Heart left ventricle (tissue), 16 donors: Measurements from ENCODE around the gene ADGRB3. TPM values are rescaled to one million over a fixed set of nuclear protein-coding genes. Genes with fewer than 3 reads are reported as not detected.

ENCODE experiments used
- ATAC-seq, 4 donors: fragments of 200-7000 bp; cut with Tn5 transposase; one replicate each; pipeline ENCODE4 v1.9.1; 2020 to 2022; ENCODE audit warnings: moderate library complexity in 4 of 4, mild to moderate bottlenecking in 3 of 4, moderate number of reproducible peaks in 1 of 4
- DNase-seq, 5 donors: peaks; one replicate each; pipeline ENCODE4 v3.0.0-alpha.2; 2020
- H3K27ac ChIP-seq, 12 donors: fragments of 200-600 bp; sonication (generic) in 4 of 12; one replicate each; pipeline versions ENCODE4 v1.5.0 to v1.8.0; 2016 to 2022; ENCODE audit warnings: mild to moderate bottlenecking in 2 of 12
- H3K27me3 ChIP-seq, 9 donors: fragments of 200-600 bp; sonication (generic) in 2 of 9; one replicate each; pipeline versions ENCODE4 v1.5.1 to v1.8.0; 2016 to 2022; ENCODE audit warnings: mild to moderate bottlenecking in 3 of 9
- H3K36me3 ChIP-seq, 9 donors: fragments of 200-600 bp; sonication (generic) in 2 of 9; one replicate each; pipeline versions ENCODE4 v1.5.0 to v1.8.0; 2018 to 2022; ENCODE audit warnings: mild to moderate bottlenecking in 2 of 9
- H3K4me1 ChIP-seq, 12 donors: fragments of 200-600 bp; sonication (generic) in 4 of 12; one replicate each; pipeline versions ENCODE4 v1.5.0 to v1.8.0; 2016 to 2022; ENCODE audit warnings: mild to moderate bottlenecking in 3 of 12
- H3K4me3 ChIP-seq, 12 donors: fragments of 200-600 bp; sonication (generic) in 4 of 12; one replicate each; pipeline versions ENCODE4 v1.5.0 to v1.8.0; 2017 to 2022; ENCODE audit warnings: mild to moderate bottlenecking in 9 of 12, moderate library complexity in 4 of 12
- H3K9me3 ChIP-seq, 12 donors: fragments of 200-600 bp; sonication (generic) in 4 of 12; one replicate each; pipeline versions ENCODE4 v1.5.0 to v1.8.0; 2016 to 2022; ENCODE audit warnings: mild to moderate bottlenecking in 1 of 12
- POLR2A ChIP-seq, 2 donors: fragments of 450-650 bp; IDR thresholded peaks; one replicate each; pipeline ENCODE4 v1.6.1; 2017; ENCODE audit warnings: antibody characterized with exemption in 2 of 2, mild to moderate bottlenecking in 2 of 2, moderate library complexity in 2 of 2
- WGBS, 4 donors: extraction: QIAGEN DNeasy Blood & Tissue Kit in 2 of 4; methylation state at CpG; one replicate each; pipeline versions ENCODE4 v1.1.5 to v1.1.7; 2013 to 2018; 5-methylcytosine and 5-hydroxymethylcytosine counted together
- intact Hi-C, 10 donors: fragments of 100-400 bp; cut with DNase I; formaldehyde crosslinking; loops; one replicate each; pipeline versions ENCODE4 v1.11.1 to v1.14.2; 2022
- polyA plus RNA-seq, 2 donors: library from polyadenylated mRNA; stranded (reverse); fragments of 200-250 nt; gene quantifications; one replicate each; pipeline ENCODE4 v1.2.3, GENCODE V29; 2013
- total RNA-seq, 9 donors: library from RNA; depleted of rRNA in 2 of 9; stranded (reverse); fragments of >200 nt in 2 of 9; fragmentation: NEBNext Ultra II Directional in 3 of 9; extraction: Animal tissue kit (Norgen Biotek cat#: 25700) in 3 of 9; gene quantifications; one replicate each; pipeline versions ENCODE4 v1.1.0 to v1.2.4, GENCODE V29; 2016 to 2023
- TF ChIP-seq, protein P1 (sequence below), 12 donors: fragments of 200-600 bp; sonication (generic) in 4 of 12; IDR thresholded peaks; one replicate each; pipeline versions ENCODE4 v1.5.0 to v1.8.0; 2018 to 2022; ENCODE audit warnings: antibody characterized with exemption in 12 of 12, mild to moderate bottlenecking in 5 of 12
- donor health status: ischemic (EF 13 %, LVEDD 7.1; RV severe dilation, severe dysfunction).
- donor health status: healthy with polysubstance abuse.
- donor health status: DM: no; HTN: yes; CAD: no.
- donor health status: DM: no; HTN: no; CAD: no.
- donor health status: ischemic (EF 25% LVEDD 6.9; RV normal size, moderate dysfunction).
- donor health status: ischemic (EF 25% LVEDD 5.7; RV mildly dilated, moderate dysfunction).
- donor health status: healthy.
- donor health status: DM: yes; HTN: yes; CAD: no.
- donor health status: ischemic (EF 35%, LVEDD 5.7; RV mildly dilated, moderate dysfunction).
- donor health status: nonischemic (EF 11% LVEDD 7.7; RV severe dilation, severe dysfunction).
- donor health status: DM: yes; HTN: yes; CAD: no.
- donor health status: PGD.
- donor health status: ischemic (EF 29% LVEDD 5.4; RV normal size, mild dysfunction).
- donor health status: nonischemic (EF 23%, LVEDD 6.1; RV moderate dilation, normal function).

The ADGRB3 gene
- total and polyA plus RNA-seq, 11 donors: 0.51 to 2.5 (median 1.1) TPM

DNA sequence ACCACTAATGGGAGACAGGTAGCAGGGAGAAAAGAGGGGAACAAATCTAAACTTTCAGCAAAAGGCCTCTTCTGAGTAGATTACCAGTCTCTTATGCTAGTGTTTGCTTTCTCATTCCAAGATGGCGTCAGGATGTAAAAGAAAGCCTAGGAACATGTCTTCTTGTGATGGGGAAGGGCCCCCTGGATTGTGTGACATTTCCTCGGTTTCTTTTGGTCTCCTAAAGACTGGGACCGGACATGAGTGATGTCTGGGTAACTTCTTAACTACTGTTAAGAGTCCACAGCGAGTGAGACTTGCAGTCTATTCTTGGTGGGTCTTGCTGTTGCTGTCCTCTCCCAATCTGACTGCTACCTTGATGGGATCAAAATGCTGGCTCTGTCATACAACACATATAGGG is 60.3 kb downstream of the ADGRB3 start:
- WGBS, 4 donors: 89 to 94% (median 92%) methylated on average over 4 of the region's 4 CpGs
- ATAC-seq (no peak), DNase-seq (no peak)
- no peak overlapping the region for H3K4me3 ChIP-seq
- no peaks in the 10 kb centered on the region for H3K27me3 ChIP-seq
- no peaks in the 10 kb centered on the region for H3K36me3 ChIP-seq
- H3K27ac ChIP-seq: no peak overlapping the region
- H3K9me3 ChIP-seq: no peaks in the 10 kb centered on the region
- H3K4me1 ChIP-seq: no peaks in the 10 kb centered on the region
- TF ChIP-seq, protein P1, sequence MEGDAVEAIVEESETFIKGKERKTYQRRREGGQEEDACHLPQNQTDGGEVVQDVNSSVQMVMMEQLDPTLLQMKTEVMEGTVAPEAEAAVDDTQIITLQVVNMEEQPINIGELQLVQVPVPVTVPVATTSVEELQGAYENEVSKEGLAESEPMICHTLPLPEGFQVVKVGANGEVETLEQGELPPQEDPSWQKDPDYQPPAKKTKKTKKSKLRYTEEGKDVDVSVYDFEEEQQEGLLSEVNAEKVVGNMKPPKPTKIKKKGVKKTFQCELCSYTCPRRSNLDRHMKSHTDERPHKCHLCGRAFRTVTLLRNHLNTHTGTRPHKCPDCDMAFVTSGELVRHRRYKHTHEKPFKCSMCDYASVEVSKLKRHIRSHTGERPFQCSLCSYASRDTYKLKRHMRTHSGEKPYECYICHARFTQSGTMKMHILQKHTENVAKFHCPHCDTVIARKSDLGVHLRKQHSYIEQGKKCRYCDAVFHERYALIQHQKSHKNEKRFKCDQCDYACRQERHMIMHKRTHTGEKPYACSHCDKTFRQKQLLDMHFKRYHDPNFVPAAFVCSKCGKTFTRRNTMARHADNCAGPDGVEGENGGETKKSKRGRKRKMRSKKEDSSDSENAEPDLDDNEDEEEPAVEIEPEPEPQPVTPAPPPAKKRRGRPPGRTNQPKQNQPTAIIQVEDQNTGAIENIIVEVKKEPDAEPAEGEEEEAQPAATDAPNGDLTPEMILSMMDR (IDR thresholded peaks at IDR 0.05): no peak
- no peak for TF ChIP-seq POLR2A (IDR thresholded peaks at IDR 0.05)
- intact Hi-C loops: no loop called here

DNA sequence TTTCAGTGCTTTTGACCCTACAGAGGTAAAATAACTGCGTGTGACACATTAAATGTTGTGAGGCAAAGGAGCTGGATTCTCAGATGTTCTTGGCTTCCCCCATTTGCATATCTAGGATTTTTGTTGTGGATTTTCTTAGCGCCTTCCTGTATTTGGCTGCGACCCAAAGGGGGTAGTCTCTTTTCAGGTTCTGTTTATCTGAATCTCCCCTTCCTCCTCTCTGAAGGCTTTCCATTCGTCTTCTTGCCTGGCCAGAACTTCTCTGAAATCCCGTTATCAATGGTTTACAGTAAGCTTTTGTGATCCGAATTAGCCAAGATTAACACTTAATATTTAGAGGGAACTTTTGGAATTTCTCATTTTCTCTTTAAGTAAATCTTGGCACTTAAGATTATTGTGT is 60.8 kb downstream of the ADGRB3 start:
- DNase-seq (no peak), ATAC-seq (no peak)
- Histone ChIP-seq H3K27ac (no peak overlapping the region), H3K4me1 (no peaks in the 10 kb centered on the region), H3K9me3 (no peaks in the 10 kb centered on the region), H3K36me3 (no peaks in the 10 kb centered on the region), H3K27me3 (no peaks in the 10 kb centered on the region), H3K4me3 (no peak overlapping the region)
- intact Hi-C loops: no loop called here
- no peak for TF ChIP-seq POLR2A (IDR thresholded peaks at IDR 0.05)
- TF ChIP-seq, protein P1 (IDR thresholded peaks at IDR 0.05): no peak
- 70 to 77% (median 76%) methylated on average over 6 of the region's 6 CpGs for WGBS, 4 donors

DNA sequence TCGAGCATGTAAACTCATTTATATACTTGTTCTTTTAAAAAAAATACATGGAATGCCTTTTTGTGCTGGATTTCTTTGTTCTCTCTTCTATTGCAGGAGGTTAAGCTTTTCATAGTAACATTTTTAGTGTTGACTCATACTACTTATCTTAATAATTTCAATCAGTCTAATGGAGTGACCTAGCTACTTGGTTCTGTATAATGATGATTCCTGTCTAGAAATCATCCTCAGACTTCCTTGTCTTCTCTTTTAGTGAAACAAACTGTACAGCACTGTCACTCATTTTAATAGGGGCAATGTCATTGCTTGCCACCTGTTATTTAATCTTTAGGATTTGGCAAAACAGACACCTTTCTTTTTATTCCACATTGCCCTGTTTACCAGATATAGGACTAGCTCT is 62.3 kb downstream of the ADGRB3 start:
- TF ChIP-seq POLR2A (IDR thresholded peaks at IDR 0.05): no peak
- TF ChIP-seq, protein P1 (IDR thresholded peaks at IDR 0.05): no peak
- no peaks in the 10 kb centered on the region for H3K9me3 ChIP-seq
- no peaks in the 10 kb centered on the region for H3K27me3 ChIP-seq
- no peaks in the 10 kb centered on the region for H3K36me3 ChIP-seq
- WGBS, 4 donors: 88 to 96% (median 91%) methylated on average over 1 of the region's 1 CpG
- no peak overlapping the region for H3K27ac ChIP-seq
- ATAC-seq: no peak
- DNase-seq: no peak
- H3K4me1 ChIP-seq: no peaks in the 10 kb centered on the region
- H3K4me3 ChIP-seq: no peak overlapping the region
- intact Hi-C loops: no loop called here

DNA sequence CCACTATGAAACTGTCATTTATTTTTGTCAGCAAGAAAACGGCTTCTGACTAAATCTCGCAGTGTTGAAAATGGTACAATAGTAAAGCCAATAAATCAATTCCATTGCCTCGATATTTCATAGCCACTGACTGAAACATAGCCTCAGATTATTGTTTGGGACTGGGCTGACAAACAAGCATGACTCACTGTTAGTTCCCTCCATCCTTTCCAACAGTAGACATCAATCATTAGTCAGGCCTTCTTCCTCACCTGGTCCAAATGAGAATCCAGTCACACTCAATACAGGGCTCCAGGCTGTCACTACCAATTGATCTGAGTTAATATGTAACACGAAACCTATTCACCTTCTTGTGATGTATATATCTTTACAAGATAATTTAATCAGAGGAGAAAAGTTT is 66.1 kb downstream of the ADGRB3 start:
- Histone ChIP-seq H3K9me3 (no peaks in the 10 kb centered on the region), H3K36me3 (no peaks in the 10 kb centered on the region), H3K27me3 (no peaks in the 10 kb centered on the region), H3K27ac (no peak overlapping the region), H3K4me3 (no peak overlapping the region), H3K4me1 (no peaks in the 10 kb centered on the region)
- 92 to 96% (median 92%) methylated on average over 4 of the region's 4 CpGs for WGBS, 4 donors
- intact Hi-C loops: no loop called here
- no peak for DNase-seq
- TF ChIP-seq POLR2A (IDR thresholded peaks at IDR 0.05): no peak
- TF ChIP-seq, protein P1 (IDR thresholded peaks at IDR 0.05): no peak
- no peak for ATAC-seq
